Kidney (tissue), 14 donors: Measurements from ENCODE around the gene CCDC144A. TPM values are rescaled to one million over a fixed set of nuclear protein-coding genes. Genes with fewer than 3 reads are reported as not detected.
"Not testable (repeated sequence)": the region's sequence is repeated elsewhere in the genome, so short reads cannot be mapped to it uniquely, and the experiment has no call there.

Source experiments
- DNase-seq, 5 donors: peaks; one replicate each; pipeline ENCODE4 v3.0.0-alpha.2; 2013 to 2020
- FAIRE-seq: peaks from 2 replicates; lab custom pipeline; 2012; peaks lifted over from hg19 to GRCh38; lab: Jason Lieb, UNC
- H3K27ac ChIP-seq, 2 donors: one replicate each; pipeline ENCODE4 v1.7.0; 2013; ENCODE audit warnings: low read depth in 2 of 2, low read length in 2 of 2, inconsistent platforms in 1 of 2
- H3K27me3 ChIP-seq: one replicate; pipeline ENCODE4 v1.7.1; 2013; ENCODE audit warnings: low read length, inconsistent platforms; ENCODE audit not compliant: control insufficient read depth, insufficient read depth
- H3K36me3 ChIP-seq, 3 donors: one replicate each; pipeline versions ENCODE4 v1.7.0 to v1.7.1; 2013; ENCODE audit warnings: low read length in 3 of 3, control low read depth in 1 of 3, inconsistent platforms in 1 of 3; ENCODE audit not compliant: insufficient read depth in 3 of 3, control insufficient read depth in 2 of 3
- H3K4me1 ChIP-seq, 3 donors: one replicate each; pipeline versions ENCODE4 v1.7.0 to v1.7.1; 2013; ENCODE audit warnings: low read length in 3 of 3, inconsistent platforms in 1 of 3, low read depth in 1 of 3; ENCODE audit not compliant: control insufficient read depth in 2 of 3, insufficient read depth in 2 of 3
- H3K4me3 ChIP-seq, 3 donors: one replicate each; pipeline versions ENCODE4 v1.7.0 to v1.8.1; 2013; ENCODE audit warnings: low read length in 3 of 3, control low read depth in 1 of 3, inconsistent platforms in 1 of 3
- H3K9ac ChIP-seq, 3 donors: one replicate each; pipeline versions ENCODE4 v1.7.0 to v1.7.1; 2013; ENCODE audit warnings: low read length in 3 of 3, control low read depth in 1 of 3, inconsistent platforms in 1 of 3
- H3K9me3 ChIP-seq, 3 donors: one replicate each; pipeline versions ENCODE4 v1.7.0 to v1.7.1; 2013; ENCODE audit warnings: low read length in 3 of 3, control low read depth in 1 of 3, inconsistent platforms in 1 of 3; ENCODE audit not compliant: control insufficient read depth in 2 of 3, insufficient read depth in 1 of 3
- intact Hi-C: fragments of 100-400 bp; cut with DNase I; formaldehyde crosslinking; loops from one replicate; pipeline ENCODE4 v1.11.1; 2022
- polyA plus RNA-seq: library from polyadenylated mRNA; stranded (reverse); fragments of 350-450 nt; fragmentation: Illumina TruSeq; extraction: RNeasy Lipid Tissue Mini Kit (QIAGEN cat#74804); gene quantifications from one replicate; pipeline ENCODE4 v1.2.3, GENCODE V29; 2014; ENCODE audit warnings: low read depth, low replicate concordance; ENCODE audit not compliant: insufficient read depth
- total RNA-seq: library from RNA; stranded (reverse); fragmentation: NEBNext Ultra II Directional; extraction: Animal tissue kit (Norgen Biotek cat#: 25700); gene quantifications from one replicate; pipeline ENCODE4 v1.2.1, GENCODE V29; 2021
- TF ChIP-seq, protein P1 (sequence below): IDR thresholded peaks from 3 replicates; pipeline ENCODE4 v1.5.1; 2012; ENCODE audit warnings: mild to moderate bottlenecking, moderate library complexity, borderline replicate concordance; ENCODE audit not compliant: insufficient read depth; ENCODE audit errors: extremely low read depth
- donor health status: control.
- donor health status: control.
- donor health status: control.
- donor health status: control.
- donor health status: control.
- donor health status: DM: yes; HTN: yes; CAD: no.
- donor health status: Normal renal cell carcinoma (clear cell type).

CCDC144A gene
- total and polyA plus RNA-seq, 2 donors from 2014 or later, result 0.52 to 7.6 TPM

DNA sequence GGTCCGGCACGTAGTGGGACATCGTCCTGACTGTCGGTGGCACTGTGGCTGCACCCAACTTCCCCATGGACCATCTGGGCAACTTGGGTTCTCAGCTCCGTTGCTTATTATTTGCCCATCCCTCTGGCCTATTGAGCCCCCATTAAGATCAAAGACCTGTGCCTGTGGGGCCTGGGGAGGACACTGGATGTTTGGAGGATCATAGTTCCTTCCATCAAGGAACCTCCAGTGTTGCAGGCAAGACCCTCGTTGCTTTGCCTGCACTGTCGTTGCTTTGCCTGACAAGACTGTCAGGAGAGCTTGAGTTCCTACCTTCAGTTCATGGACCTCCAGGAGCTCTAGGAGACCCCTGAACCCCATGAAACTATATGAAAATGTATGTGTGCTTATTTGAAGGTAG, 127.2 kb downstream of the CCDC144A start:
- Histone ChIP-seq H3K9me3 (no peaks in the 10 kb centered on the region), H3K27me3 (no peaks in the 10 kb centered on the region), H3K27ac (no peak overlapping the region), H3K4me3 (no peak overlapping the region), H3K36me3 (no peaks in the 10 kb centered on the region), H3K9ac (no peak overlapping the region), H3K4me1 (peaks cover 0 to 4% (median 0%) of the 10 kb centered on the region in 3 donors)
- intact Hi-C loops, result no loop called here
- peak in 1 of 5 donors; percentile 8 for DNase-seq
- TF ChIP-seq, protein P1, sequence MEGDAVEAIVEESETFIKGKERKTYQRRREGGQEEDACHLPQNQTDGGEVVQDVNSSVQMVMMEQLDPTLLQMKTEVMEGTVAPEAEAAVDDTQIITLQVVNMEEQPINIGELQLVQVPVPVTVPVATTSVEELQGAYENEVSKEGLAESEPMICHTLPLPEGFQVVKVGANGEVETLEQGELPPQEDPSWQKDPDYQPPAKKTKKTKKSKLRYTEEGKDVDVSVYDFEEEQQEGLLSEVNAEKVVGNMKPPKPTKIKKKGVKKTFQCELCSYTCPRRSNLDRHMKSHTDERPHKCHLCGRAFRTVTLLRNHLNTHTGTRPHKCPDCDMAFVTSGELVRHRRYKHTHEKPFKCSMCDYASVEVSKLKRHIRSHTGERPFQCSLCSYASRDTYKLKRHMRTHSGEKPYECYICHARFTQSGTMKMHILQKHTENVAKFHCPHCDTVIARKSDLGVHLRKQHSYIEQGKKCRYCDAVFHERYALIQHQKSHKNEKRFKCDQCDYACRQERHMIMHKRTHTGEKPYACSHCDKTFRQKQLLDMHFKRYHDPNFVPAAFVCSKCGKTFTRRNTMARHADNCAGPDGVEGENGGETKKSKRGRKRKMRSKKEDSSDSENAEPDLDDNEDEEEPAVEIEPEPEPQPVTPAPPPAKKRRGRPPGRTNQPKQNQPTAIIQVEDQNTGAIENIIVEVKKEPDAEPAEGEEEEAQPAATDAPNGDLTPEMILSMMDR, result no peak
- FAIRE-seq, result no peak

DNA sequence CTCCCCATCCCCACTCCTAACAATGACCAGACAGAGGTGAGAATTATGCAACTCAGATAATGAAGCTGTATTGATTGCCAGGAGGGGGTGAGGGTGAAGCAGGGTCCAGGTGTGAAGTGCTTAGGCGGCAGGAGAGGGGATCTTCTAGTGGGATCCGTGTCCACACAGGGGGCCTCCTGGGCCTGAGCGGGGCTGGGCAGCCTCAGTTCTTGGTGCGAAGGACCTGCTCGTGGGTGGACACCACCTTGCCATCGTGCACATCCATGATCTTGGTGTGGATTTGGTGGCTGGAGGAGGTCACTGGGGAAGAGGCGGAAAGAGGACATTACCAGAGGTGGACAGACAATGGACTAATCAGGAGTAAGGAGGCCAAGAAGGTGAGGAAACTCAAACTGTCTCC, 127.9 kb downstream of the CCDC144A start:
- H3K9me3 ChIP-seq, FAIRE-seq, H3K27ac ChIP-seq, H3K9ac ChIP-seq, H3K27me3 ChIP-seq, DNase-seq, intact Hi-C loops, H3K4me1 ChIP-seq, H3K4me3 ChIP-seq, H3K36me3 ChIP-seq: not testable (repeated sequence)

DNA sequence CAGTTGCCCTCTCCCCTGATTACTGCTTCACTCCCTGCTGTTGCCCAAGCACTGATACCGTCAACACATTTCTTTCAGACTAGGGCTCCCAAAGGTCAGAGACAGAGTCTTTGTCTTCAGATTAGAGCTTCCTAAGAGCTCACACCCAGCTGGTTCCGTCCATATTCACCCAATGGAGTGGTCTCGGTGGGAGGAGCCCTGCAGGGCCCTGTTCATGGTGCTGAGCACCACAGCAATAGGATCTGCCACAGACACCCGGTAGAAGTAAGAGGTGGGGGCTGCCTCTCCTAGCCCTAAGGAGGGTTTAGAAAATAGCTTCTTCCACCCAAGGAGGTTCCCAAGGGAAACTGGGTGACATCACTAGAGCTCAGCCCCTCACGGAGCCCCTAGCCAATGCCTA, 128.3 kb downstream of the CCDC144A start:
- H3K9me3 ChIP-seq, result no peaks in the 10 kb centered on the region
- H3K4me1 ChIP-seq, result peaks cover 0 to 4% (median 0%) of the 10 kb centered on the region in 3 donors
- H3K4me3 ChIP-seq, result no peak overlapping the region
- TF ChIP-seq, protein P1, result no peak
- no peaks in the 10 kb centered on the region for H3K36me3 ChIP-seq
- DNase-seq (no peak), FAIRE-seq (no peak)
- H3K9ac ChIP-seq, result no peak overlapping the region
- intact Hi-C loops, result no loop called here
- H3K27me3 ChIP-seq, result no peaks in the 10 kb centered on the region
- no peak overlapping the region for H3K27ac ChIP-seq

DNA sequence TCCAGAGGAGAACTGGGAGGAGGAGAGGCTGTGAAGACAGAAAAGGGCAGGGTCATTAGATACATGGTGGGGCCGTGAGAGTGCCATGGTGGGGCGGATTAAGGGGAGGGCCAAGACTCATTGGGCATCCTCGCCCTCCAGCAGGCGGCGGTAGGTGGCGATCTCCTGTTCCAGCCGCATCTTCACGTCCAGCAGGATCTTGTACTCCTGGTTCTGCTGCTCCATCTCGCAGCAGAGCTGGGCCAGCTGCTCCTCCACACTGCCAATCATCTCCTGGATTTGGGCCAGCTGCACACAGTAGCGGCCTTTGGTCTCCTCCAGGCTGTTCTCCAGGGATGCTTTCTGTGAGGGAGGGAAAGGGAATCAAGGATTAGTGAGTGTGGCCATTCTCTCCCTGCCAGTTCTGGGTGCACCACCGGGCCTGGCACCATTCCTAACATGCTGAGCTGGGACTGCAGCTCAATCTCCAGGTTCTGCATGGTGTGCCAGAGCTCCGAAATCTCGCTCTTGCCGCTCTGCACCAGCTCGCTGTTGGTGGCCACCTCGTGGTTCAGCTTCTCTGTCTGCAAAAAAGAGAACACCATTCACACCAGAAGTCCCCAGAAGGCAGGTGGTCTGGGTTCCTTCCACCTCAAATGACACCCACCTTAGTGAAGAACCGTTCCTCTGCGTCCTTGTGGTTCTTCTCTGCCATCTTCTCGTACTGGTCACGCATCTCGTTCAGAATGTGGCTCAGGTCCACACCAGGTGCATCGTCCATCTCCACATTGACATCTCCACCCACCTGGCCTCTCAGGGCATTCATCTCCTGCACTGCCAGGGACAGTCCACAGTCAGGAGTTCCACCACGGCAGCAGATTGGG, 129.0 kb downstream of the CCDC144A start:
- Histone ChIP-seq H3K4me3 (no peak overlapping the region), H3K36me3 (no peaks in the 10 kb centered on the region), H3K9me3 (no peaks in the 10 kb centered on the region), H3K27ac (no peak overlapping the region), H3K9ac (no peak overlapping the region), H3K27me3 (no peaks in the 10 kb centered on the region), H3K4me1 (peaks cover 0 to 4% (median 0%) of the 10 kb centered on the region in 3 donors)
- peak in 1 of 5 donors; percentile 33 for DNase-seq
- TF ChIP-seq, protein P1, result no peak
- intact Hi-C loops, result no loop called here
- no peak for FAIRE-seq
